ENCODE results near the gene C15orf39. TPM values are rescaled to one million over a fixed set of nuclear protein-coding genes. Genes with fewer than 3 reads are reported as not detected.

The C15orf39 gene
- total and polyA plus RNA-seq, 2 of the 13 experiments (the other 11 are each of a cell fraction or from before 2014, with no cell fraction given): 6.2 to 13.5 TPM

GRCh38 chr15:75202251-75203016 lies 752 bp downstream of the C15orf39 start (continued):
- 0 out of 2 replicates have a peak, but pooled peaks have one; percentile 60 for TF ChIP-seq BCL3 (CRISPR knock-in tag; IDR thresholded peaks at IDR 0.05)
- peak; percentile 72 for TF ChIP-seq ARNT2 (CRISPR knock-in tag; IDR thresholded peaks at IDR 0.05; ENCODE audit: low read depth)
- TF ChIP-seq KDM1A (CRISPR knock-in tag; IDR thresholded peaks at IDR 0.05): no peak
- no peak for TF ChIP-seq SRF (IDR thresholded peaks at IDR 0.05; ENCODE audit: low read depth, low read length)
- TF ChIP-seq SMYD3 (CRISPR knock-in tag; IDR thresholded peaks at IDR 0.05): peak; percentile 19; the same call in 1 of the 2 replicates
- TF ChIP-seq ZNF234 (CRISPR knock-in tag; conservative IDR thresholded peaks at IDR 0.05): 0 out of 2 replicates have a peak, but pooled peaks have one; percentile 55
- no peak for TF ChIP-seq SNAI1 (CRISPR knock-in tag; IDR thresholded peaks at IDR 0.05; ENCODE audit: borderline replicate concordance)
- TF ChIP-seq TFDP1 (CRISPR knock-in tag; IDR thresholded peaks at IDR 0.05; ENCODE audit: borderline replicate concordance): peak; percentile 57; the same call in 1 of the 2 replicates
- TF ChIP-seq SRY (CRISPR knock-in tag; IDR thresholded peaks at IDR 0.05): 0 out of 2 replicates have a peak, but pooled peaks have one; percentile 51
- peak; percentile 22 for TF ChIP-seq TAF15 (IDR thresholded peaks at IDR 0.05; ENCODE audit: low read depth, low read length, poor library complexity, severe bottlenecking)
- no peak for TF ChIP-seq ZNF205 (CRISPR knock-in tag; IDR thresholded peaks at IDR 0.05)
- TF ChIP-seq BHLHE40 (IDR thresholded peaks at IDR 0.05; ENCODE audit: low read length): peak; percentile 94
- 0 out of 2 replicates have a peak, but pooled peaks have one; percentile 49 for TF ChIP-seq ERF (CRISPR knock-in tag; IDR thresholded peaks at IDR 0.05)
- peak; percentile 49 for TF ChIP-seq ZNF18 (CRISPR knock-in tag; IDR thresholded peaks at IDR 0.05; ENCODE audit: insufficient replicate concordance)
- TF ChIP-seq ZNF17 (CRISPR knock-in tag; IDR thresholded peaks at IDR 0.05): no peak
- peak; percentile 26; the same call in 1 of the 2 replicates for TF ChIP-seq ISL2 (CRISPR knock-in tag; IDR thresholded peaks at IDR 0.05)
- TF ChIP-seq NR1H2 (CRISPR knock-in tag; IDR thresholded peaks at IDR 0.05; ENCODE audit: borderline replicate concordance, low read depth): 0 out of 2 replicates have a peak, but pooled peaks have one; percentile 24
- 0 out of 2 replicates have a peak, but pooled peaks have one; percentile 48 for TF ChIP-seq TERF1 (CRISPR knock-in tag; IDR thresholded peaks at IDR 0.05)
- 0 out of 2 replicates have a peak, but pooled peaks have one; percentile 4 for TF ChIP-seq CAMTA2 (CRISPR knock-in tag; IDR thresholded peaks at IDR 0.05; ENCODE audit: borderline replicate concordance)
- TF ChIP-seq RBFOX2 (IDR thresholded peaks at IDR 0.05; ENCODE audit: low read depth, low read length): peak; percentile 84
- TF ChIP-seq CENPT (CRISPR knock-in tag; IDR thresholded peaks at IDR 0.05; ENCODE audit: low read depth): no peak; the same call in 1 of the 2 replicates
- TF ChIP-seq ZNF776 (CRISPR knock-in tag; IDR thresholded peaks at IDR 0.05): peak; percentile 77
- TF ChIP-seq KAT7 (CRISPR knock-in tag; IDR thresholded peaks at IDR 0.05; ENCODE audit: borderline replicate concordance): no peak; the same call in 1 of the 2 replicates
- TF ChIP-seq FOXK1 (CRISPR knock-in tag; IDR thresholded peaks at IDR 0.05; ENCODE audit: borderline replicate concordance, low read depth): peak; percentile 30; the same call in 1 of the 2 replicates
- TF ChIP-seq KDM3A (CRISPR knock-in tag; IDR thresholded peaks at IDR 0.05; ENCODE audit: low read depth): peak; percentile 59; the same call in 1 of the 2 replicates

All from HepG2 (cell line).